ENCODE measurements around the gene LGMN.

DNA sequence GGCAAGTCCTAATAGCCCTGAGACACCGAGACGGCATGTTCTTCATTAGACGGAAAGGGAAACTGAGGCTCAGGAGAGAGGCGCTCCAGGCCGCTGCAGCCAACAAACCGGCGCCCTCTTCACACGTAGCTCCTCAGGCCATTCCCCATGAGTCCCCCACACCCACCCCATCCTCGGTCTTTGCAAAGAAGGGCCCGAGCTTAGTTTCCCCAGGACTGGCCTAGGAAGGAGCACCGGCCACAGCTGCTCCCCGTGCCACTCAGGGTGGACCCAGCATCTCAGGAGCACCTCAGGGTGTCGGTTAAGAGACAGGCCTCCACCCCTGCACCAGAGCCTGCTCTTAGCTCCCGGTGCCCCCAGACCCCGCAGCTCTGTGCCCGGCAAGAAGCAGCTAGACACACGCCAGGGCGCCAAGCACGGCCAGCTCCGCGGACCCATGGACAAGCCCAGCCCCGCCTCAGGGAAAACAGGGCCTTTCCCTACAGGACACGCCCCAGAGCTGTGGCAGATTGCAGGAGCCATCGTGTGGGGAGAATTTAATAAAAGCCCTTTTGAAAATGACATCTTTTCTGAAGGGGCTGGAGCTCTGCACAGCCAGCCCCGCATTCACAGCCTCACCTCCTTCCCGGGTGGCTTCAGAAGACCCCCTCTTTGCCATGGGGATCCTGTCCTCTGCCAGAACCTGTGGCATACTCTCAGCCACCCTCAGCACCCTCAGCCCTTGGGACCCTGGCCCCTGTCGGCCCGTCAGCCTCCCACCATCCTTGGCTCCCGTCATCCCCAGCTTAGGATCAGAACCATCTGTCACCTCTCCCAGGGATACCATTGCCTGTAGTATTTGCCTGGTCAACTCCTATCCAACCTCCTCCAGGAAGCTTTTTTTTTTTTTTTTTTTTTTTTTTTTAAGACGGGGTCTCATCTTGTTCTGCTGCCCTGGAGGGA, 59.7 kb downstream of the LGMN start:
- TF ChIP-seq POLR2A (IDR thresholded peaks at IDR 0.05; ENCODE audit: control extremely low read depth in 1 of 2, low read depth in 2 of 2, low read length in 2 of 2) (no peak), HDAC6 (IDR thresholded peaks at IDR 0.05; ENCODE audit: low read depth, low read length) (no peak), EZH2 (IDR thresholded peaks at IDR 0.05; ENCODE audit: low read depth, low read length, severe bottlenecking) (no peak)
- TF ChIP-seq, protein P1, sequence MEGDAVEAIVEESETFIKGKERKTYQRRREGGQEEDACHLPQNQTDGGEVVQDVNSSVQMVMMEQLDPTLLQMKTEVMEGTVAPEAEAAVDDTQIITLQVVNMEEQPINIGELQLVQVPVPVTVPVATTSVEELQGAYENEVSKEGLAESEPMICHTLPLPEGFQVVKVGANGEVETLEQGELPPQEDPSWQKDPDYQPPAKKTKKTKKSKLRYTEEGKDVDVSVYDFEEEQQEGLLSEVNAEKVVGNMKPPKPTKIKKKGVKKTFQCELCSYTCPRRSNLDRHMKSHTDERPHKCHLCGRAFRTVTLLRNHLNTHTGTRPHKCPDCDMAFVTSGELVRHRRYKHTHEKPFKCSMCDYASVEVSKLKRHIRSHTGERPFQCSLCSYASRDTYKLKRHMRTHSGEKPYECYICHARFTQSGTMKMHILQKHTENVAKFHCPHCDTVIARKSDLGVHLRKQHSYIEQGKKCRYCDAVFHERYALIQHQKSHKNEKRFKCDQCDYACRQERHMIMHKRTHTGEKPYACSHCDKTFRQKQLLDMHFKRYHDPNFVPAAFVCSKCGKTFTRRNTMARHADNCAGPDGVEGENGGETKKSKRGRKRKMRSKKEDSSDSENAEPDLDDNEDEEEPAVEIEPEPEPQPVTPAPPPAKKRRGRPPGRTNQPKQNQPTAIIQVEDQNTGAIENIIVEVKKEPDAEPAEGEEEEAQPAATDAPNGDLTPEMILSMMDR (IDR thresholded peaks at IDR 0.05; ENCODE audit: control extremely low read depth in 1 of 3, insufficient read depth in 1 of 3, low read depth in 1 of 3, low read length in 3 of 3) = no peak

Measured in H1 (cell line).